ENCODE data around the gene SPG21. TPM values are rescaled to one million over a fixed set of nuclear protein-coding genes. Genes with fewer than 3 reads are reported as not detected.
"Not testable (repeated sequence)": the region's sequence is repeated elsewhere in the genome, so short reads cannot be mapped to it uniquely, and the experiment has no call there.

SPG21 gene
- total RNA-seq, 1 experiment from 2014 or later = 88.6 TPM

- H3K36me3 ChIP-seq = peaks cover 25% of the 10 kb centered on the region
Measured at GRCh38 chr15:65020419-65020818, 30.7 kb upstream of the SPG21 start.

DNA sequence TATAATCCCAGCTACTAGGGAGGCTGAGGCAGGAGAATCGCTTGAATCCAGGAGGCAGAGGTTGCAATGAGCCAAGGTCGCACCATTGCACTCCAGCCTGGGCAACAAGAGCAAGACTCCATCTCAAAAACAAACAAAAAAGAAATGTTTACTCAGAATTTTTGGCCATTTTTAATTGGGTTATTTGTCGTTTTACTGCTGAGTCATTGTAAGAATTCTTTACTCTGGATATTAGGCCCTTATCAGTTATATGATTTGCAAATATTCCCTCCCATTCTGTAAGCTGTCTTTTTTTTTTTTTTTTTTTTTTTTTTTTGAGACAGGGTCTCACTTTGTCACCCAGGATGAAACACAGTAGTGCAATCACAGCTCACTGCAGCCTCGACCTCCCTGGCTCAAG, 21.5 kb upstream of the SPG21 start:
- not testable (repeated sequence) for H3K27me3 ChIP-seq; H3K4me3 ChIP-seq; H3K4me1 ChIP-seq; H3K9me3 ChIP-seq (replicated peaks); H3K27ac ChIP-seq; DNase-seq
- peaks cover 38% of the 10 kb centered on the region for H3K36me3 ChIP-seq

More at GRCh38 chr15:65020419-65020818, 30.7 kb upstream of the SPG21 start:
- Histone ChIP-seq H3K27me3 (no peaks in the 10 kb centered on the region), H3K4me3 (no peak overlapping the region), H3K4me1 (no peaks in the 10 kb centered on the region), H3K27ac (no peak overlapping the region), H3K9me3 (replicated peaks) (no peaks in the 10 kb centered on the region)
- DNase-seq = no peak

DNA sequence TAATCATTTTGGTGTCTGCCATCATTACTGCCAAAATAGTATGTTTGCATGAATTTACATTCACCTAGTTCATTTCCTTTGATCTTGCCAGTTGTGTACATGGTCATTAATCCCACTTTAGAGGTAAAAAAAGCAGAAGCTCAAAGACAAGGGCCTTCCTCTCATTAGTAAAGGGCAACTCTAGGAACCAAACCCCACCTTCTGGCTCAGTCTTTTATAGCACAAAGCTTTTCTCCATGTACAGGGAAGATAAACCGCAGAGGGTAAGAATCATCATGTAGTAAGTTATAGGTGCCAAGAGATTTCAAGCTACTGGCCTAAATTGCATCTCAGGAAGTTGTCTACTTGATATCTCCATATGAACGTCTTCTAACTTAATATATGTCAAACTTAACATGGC, 19.3 kb upstream of the SPG21 start:
- Histone ChIP-seq H3K4me1 (no peaks in the 10 kb centered on the region), H3K36me3 (peaks cover 23% of the 10 kb centered on the region), H3K27ac (no peak overlapping the region), H3K4me3 (no peak overlapping the region), H3K9me3 (replicated peaks) (peaks cover 3% of the 10 kb centered on the region; the same call in 1 of the 2 replicates), H3K27me3 (no peaks in the 10 kb centered on the region)
- no peak for DNase-seq

GRCh38 chr15:65006876-65007275, 17.2 kb upstream of the SPG21 start:
- Histone ChIP-seq H3K27me3 (no peaks in the 10 kb centered on the region), H3K4me3 (no peak overlapping the region), H3K9me3 (replicated peaks) (no peaks in the 10 kb centered on the region; the same call in 1 of the 2 replicates), H3K4me1 (no peaks in the 10 kb centered on the region), H3K27ac (no peak overlapping the region), H3K36me3 (peaks cover 19% of the 10 kb centered on the region)
- no peak for DNase-seq

DNA sequence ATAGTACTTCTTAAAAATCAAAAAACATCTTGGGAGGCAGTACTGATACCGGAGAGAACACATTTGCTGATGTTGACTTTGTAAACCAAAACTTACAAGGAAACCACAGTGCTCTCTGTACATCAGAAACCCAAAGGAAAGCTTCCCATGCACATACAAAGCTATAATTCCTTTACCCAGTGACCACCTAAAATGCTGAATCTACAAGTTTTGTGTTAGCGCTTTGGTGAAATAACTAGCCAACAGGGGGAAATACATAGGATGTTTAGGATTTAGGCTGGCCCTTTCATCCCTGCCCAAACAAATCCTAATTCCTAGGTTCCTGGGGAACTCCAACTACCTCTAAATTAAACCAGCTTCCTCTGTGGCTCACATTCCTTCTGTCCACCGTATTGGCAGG, 15.3 kb upstream of the SPG21 start:
- DNase-seq = no peak
- Histone ChIP-seq H3K9me3 (replicated peaks) (no peaks in the 10 kb centered on the region; the same call in 1 of the 2 replicates), H3K4me3 (no peak overlapping the region), H3K27ac (no peak overlapping the region), H3K27me3 (no peaks in the 10 kb centered on the region), H3K36me3 (peaks cover 16% of the 10 kb centered on the region), H3K4me1 (no peaks in the 10 kb centered on the region)

GRCh38 chr15:64997745-64998375, 8.1 kb upstream of the SPG21 start:
- Histone ChIP-seq H3K9me3 (replicated peaks) (no peaks in the 10 kb centered on the region), H3K36me3 (peaks cover 4% of the 10 kb centered on the region; the same call in 1 of the 2 replicates), H3K4me1 (no peaks in the 10 kb centered on the region), H3K4me3 (no peak overlapping the region), H3K27me3 (no peaks in the 10 kb centered on the region), H3K27ac (no peak overlapping the region)
- no peak for DNase-seq

DNA sequence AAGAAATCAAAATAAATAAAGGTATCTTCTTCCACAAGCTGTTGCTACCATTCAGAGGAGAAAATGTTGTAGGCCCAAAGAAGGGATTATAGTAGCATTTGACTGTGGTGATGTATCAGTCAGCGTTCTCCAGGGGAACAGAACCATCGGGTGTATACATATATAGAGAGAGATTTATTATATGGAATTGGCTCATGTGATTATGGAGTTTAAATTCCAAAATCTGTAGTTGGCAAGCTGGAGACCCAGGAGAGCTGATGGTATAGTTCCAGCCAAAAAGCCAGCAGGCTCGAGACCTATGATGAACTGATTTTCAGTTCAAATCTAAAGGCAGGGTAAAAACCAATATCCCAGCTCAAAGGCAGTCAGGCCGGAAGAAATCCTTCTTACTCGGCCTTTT, 7.4 kb upstream of the SPG21 start:
- Histone ChIP-seq H3K36me3 (no peaks in the 10 kb centered on the region), H3K9me3 (replicated peaks) (no peaks in the 10 kb centered on the region), H3K4me1 (peaks cover 3% of the 10 kb centered on the region; the same call in 1 of the 2 replicates), H3K27me3 (no peaks in the 10 kb centered on the region), H3K4me3 (no peak overlapping the region), H3K27ac (no peak overlapping the region)
- no peak for DNase-seq

GRCh38 chr15:64993290-64993689, 3.6 kb upstream of the SPG21 start:
- no peaks in the 10 kb centered on the region for H3K9me3 ChIP-seq (replicated peaks)
- DNase-seq = no peak
- H3K27me3 ChIP-seq = no peaks in the 10 kb centered on the region

DNA sequence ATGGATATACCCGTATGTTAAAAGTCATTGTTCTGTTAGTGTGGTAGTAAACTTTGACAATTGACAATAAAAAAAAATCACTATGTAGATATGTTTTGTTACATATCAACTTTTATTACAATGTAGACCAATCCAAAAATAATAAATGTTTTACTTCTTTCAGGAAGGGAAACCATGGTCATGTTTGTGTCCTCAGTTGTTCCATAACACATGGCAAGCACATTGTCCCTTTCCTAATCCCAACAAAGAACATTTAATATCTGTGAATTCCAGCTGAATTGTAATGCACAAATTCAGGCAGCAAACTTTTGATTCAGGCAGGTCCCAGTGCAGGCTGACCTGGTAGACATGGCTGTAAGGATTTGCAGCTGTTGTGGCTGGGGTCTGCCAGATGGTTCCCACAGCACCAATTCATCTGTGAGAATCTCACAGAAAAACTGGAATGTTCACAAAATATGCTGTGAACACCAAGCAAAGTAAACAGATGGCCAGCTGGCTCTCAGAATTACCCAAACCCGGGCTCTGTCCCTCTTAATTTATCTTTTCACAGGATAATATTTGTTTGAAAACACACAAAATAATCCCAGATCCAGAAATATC, 1.9 kb upstream of the SPG21 start:
- Histone ChIP-seq H3K4me1 (peaks cover 38% of the 10 kb centered on the region), H3K4me3 (no peak overlapping the region)
- peak; percentile 80 to 83 for DNase-seq

More at GRCh38 chr15:64993290-64993689, 3.6 kb upstream of the SPG21 start:
- Histone ChIP-seq H3K4me1 (peaks cover 23% of the 10 kb centered on the region), H3K4me3 (no peak overlapping the region), H3K36me3 (no peaks in the 10 kb centered on the region), H3K27ac (no peak overlapping the region)

DNA sequence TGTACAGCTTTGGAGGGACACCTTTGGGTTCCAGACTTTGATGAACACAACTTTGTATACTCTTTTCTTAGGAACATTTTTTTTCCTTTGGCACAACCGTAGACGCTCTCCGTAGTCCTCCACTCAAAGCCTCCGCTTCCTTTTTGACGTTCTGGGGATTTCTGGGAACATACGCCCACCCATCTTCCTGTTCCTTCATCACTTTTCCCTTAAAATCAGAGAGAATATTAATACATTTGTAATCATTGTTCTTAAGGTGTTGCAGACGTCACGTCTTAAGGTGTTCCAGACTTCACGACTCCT, 405 bp upstream of the SPG21 start:
- DNase-seq = no peak

More for the DNA sequence above, 1.9 kb upstream of the SPG21 start:
- H3K9me3 ChIP-seq (replicated peaks) = no peaks in the 10 kb centered on the region
- H3K27me3 ChIP-seq = no peaks in the 10 kb centered on the region
- no peaks in the 10 kb centered on the region for H3K36me3 ChIP-seq
- peak overlapping the region; percentile 14; the same call in 1 of the 2 replicates for H3K27ac ChIP-seq

DNA sequence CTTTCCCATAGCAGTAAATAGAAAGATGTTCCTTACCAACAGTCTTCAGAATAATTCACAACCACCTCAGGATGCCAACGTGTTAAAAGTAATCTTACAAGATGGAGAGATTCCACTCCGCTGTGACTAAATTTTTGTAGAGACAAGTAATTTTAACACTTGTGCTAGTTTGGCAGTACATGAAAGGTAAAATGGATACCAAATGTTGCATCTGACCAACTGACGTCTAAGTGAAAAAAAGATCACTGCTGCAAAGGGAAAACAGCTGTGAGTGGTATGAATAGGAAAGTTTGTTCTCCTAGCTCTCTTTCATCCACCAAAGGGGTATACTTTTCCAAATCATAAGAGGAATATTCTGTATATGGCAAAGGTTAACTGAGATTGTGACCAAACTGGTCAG, 2.6 kb downstream of the SPG21 start:
- Histone ChIP-seq H3K27me3 (no peaks in the 10 kb centered on the region), H3K36me3 (peaks cover 4% of the 10 kb centered on the region), H3K4me3 (no peak overlapping the region), H3K4me1 (peaks cover 37% of the 10 kb centered on the region), H3K9me3 (replicated peaks) (no peaks in the 10 kb centered on the region), H3K27ac (peak overlapping the region; percentile 72)
- DNase-seq = peak in 1 of 2 experiments; percentile 70

More for the DNA sequence above, 405 bp upstream of the SPG21 start:
- H3K27me3 ChIP-seq = no peaks in the 10 kb centered on the region
- peak overlapping the region; percentile 97 for H3K4me3 ChIP-seq
- H3K27ac ChIP-seq = peak overlapping the region; percentile 25; the same call in 1 of the 2 replicates
- no peaks in the 10 kb centered on the region for H3K36me3 ChIP-seq
- peaks cover 39% of the 10 kb centered on the region for H3K4me1 ChIP-seq
- no peaks in the 10 kb centered on the region for H3K9me3 ChIP-seq (replicated peaks)

- H3K4me3 ChIP-seq = no peak overlapping the region
- peaks cover 9% of the 10 kb centered on the region for H3K36me3 ChIP-seq
- H3K9me3 ChIP-seq (replicated peaks) = no peaks in the 10 kb centered on the region
- peaks cover 24% of the 10 kb centered on the region for H3K4me1 ChIP-seq
- DNase-seq = no peak
- no peaks in the 10 kb centered on the region for H3K27me3 ChIP-seq
- no peak overlapping the region for H3K27ac ChIP-seq
Measured at GRCh38 chr15:64985366-64986033, 4.2 kb downstream of the SPG21 start.

DNA sequence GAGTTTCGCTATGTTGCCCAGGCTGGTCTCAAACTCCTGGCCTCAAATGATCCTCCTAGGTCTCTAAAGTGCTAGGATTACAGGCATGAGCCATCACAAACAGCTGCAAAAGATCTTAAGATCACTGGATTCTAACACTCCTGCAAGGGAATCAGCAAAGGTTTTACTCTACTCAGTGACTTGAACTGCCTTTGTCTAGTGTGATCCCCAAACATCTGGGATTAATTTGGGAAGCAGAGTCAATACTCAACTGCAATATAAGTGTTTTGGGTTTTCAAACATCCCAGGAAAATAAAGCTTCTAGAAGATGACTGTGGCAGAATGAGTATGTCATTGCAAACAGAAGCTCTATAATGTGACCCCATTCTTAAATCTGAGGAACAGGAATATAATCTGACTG, 7.2 kb downstream of the SPG21 start:
- Histone ChIP-seq H3K4me3 (no peak overlapping the region), H3K36me3 (peaks cover 26% of the 10 kb centered on the region), H3K9me3 (replicated peaks) (no peaks in the 10 kb centered on the region), H3K27me3 (no peaks in the 10 kb centered on the region), H3K27ac (no peak overlapping the region), H3K4me1 (peaks cover 8% of the 10 kb centered on the region)
- DNase-seq = no peak

- Histone ChIP-seq H3K27me3 (no peaks in the 10 kb centered on the region), H3K4me1 (peaks cover 4% of the 10 kb centered on the region), H3K27ac (no peak overlapping the region), H3K36me3 (peaks cover 26% of the 10 kb centered on the region), H3K9me3 (replicated peaks) (no peaks in the 10 kb centered on the region), H3K4me3 (no peak overlapping the region)
- no peak for DNase-seq
Measured at GRCh38 chr15:64981812-64982431, 7.8 kb downstream of the SPG21 start.

DNA sequence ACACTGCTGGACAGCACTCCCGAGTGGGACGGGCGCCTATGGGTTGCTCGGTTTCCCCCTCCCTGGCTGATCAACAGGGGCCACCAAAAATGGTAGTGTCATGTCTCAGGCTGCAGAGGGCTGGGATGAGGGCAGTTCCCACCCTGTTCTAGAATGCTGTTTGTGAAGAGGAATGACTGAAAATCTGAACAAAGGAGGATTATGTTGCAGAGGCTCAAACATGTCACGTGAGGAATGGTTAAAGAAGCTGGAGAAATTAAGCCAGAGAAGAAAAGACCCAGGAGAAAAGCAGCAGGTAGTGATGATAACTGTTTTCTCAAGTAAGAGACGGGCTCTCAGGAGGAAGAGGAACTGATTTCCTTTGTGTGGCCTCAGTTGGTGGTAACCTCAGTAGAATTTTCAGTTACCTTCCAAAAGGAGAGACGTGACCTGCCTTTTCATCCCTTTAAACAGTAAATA, 10.4 kb downstream of the SPG21 start:
- no peaks in the 10 kb centered on the region for H3K27me3 ChIP-seq
- no peak for DNase-seq
- H3K4me3 ChIP-seq = no peak overlapping the region
- H3K27ac ChIP-seq = no peak overlapping the region
- peaks cover 47% of the 10 kb centered on the region for H3K36me3 ChIP-seq
- H3K4me1 ChIP-seq = no peaks in the 10 kb centered on the region
- no peaks in the 10 kb centered on the region for H3K9me3 ChIP-seq (replicated peaks)
